Erythroblast (primary cell): ENCODE measurements around the gene SLC35F3.

Source experiments
- GATA1 ChIP-seq: IDR thresholded peaks from 2 replicates; pipeline ENCODE4 v1.6.1; 2011; ENCODE audit warnings: low read depth, mild to moderate bottlenecking, control low read depth, low read length, moderate library complexity
- POLR2A ChIP-seq: IDR thresholded peaks from 2 replicates; pipeline ENCODE4 v1.6.1; 2011; ENCODE audit warnings: mild to moderate bottlenecking, low read length

- TF ChIP-seq POLR2A (no peak), GATA1 (no peak)
Measured at GRCh38 chr1:233982827-233983518, 78.5 kb downstream of the SLC35F3 start.
